GM13976 (cell line): Measurements from ENCODE around the gene DHRS1.
A peak's percentile ranks its signal among the peaks of the same experiment; 100 is the strongest.

Source experiments
- DNase-seq: peaks from one replicate; pipeline ENCODE4 v3.0.0; 2012; ENCODE audit warnings: low spot score
- CTCF ChIP-seq: IDR thresholded peaks from 2 replicates; pipeline ENCODE4 v1.5.1; 2012; ENCODE audit warnings: borderline replicate concordance, mild to moderate bottlenecking; ENCODE audit not compliant: insufficient read depth; ENCODE audit errors: extremely low read depth, missing control alignments, control extremely low read depth
- in situ Hi-C: fragments of 300-500 bp; cut with MboI; formaldehyde crosslinking; loops from one replicate; pipeline ENCODE4 v1.12.0; 2022; ENCODE audit warnings: low sequenced_read_pairs, mixed read lengths, inconsistent platforms; ENCODE audit not compliant: unreplicated experiment

Gene DHRS1

DNA sequence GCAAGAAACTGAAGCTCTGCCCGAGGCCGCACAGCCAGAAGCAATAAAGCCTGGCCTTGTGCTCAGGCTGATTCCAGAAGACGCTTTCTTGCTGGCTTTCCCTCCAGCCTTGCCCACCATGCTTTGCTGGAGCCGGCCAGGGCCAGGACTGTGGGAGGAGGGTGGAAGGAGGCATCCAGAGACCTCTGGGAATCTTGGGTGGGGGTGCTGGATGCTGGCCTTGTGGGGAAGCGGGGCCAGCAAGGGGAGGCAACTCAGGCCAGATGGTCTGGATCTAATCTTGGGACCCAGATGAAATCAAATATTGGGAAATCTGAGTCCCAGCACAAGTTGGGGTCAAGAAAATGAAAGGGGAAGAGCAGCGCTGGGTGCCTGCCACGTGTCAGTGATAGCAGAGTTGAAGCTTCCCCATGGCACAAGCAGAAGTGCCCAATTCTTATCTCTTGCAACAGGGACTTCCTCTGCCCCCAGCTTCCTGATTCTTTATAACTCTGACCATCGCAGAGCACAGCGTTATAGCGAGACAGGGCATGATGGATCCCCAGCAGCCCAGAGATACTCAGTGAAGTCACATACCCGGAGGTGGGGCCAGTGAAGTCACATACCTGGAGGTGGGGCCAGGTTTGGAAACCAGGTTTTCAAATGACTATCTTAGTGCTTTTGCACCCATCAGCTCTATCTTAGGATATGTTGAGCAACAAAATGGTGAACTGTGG is 21.8 kb downstream of the DHRS1 start:
- in situ Hi-C loops = no loop called here
- no peak for TF ChIP-seq CTCF
- no peak for DNase-seq

DNA sequence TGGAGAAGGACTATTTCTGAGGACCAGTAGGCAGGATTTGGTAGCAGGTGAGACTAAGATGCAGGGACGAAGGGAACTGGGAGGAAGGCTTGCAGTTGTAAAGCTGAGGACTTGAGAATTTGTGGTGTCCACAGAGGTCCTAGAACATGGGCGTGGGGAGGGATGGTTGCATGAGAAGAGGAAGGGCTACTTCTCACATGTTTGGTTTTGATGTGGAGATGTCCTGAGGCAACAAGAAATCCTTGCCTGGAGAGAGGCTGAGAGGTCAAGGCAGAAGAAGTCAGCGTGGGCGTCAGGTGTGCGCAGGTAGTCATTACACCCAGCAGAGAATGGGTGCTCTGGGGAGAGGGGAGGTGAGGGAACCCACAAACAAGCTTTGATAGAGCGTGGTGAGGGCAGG is 22.5 kb downstream of the DHRS1 start:
- no peak for TF ChIP-seq CTCF
- in situ Hi-C loops = no loop called here

GRCh38 chr14:24274101-24274543 is 25.5 kb downstream of the DHRS1 start:
- in situ Hi-C loops = no loop called here
- TF ChIP-seq CTCF = no peak
- DNase-seq = peak; percentile 68

More for the DNA sequence above, 22.5 kb downstream of the DHRS1 start:
- DNase-seq = no peak

- peak; percentile 18 for TF ChIP-seq CTCF
- in situ Hi-C loops = no loop called here
- no peak for DNase-seq
Observed at GRCh38 chr14:24273422-24273998, 26.1 kb downstream of the DHRS1 start.

- DNase-seq = no peak
- no peak for TF ChIP-seq CTCF
- in situ Hi-C loops = no loop called here
Observed at GRCh38 chr14:24272467-24272866, 27.1 kb downstream of the DHRS1 start.

- DNase-seq = no peak
- in situ Hi-C loops = no loop called here
- TF ChIP-seq CTCF = no peak
Observed at GRCh38 chr14:24271834-24272263, 27.7 kb downstream of the DHRS1 start.
